ENCODE results near the gene EIF3L.

EIF3L gene

GRCh38 chr22:37832022-37832857 is 17.0 kb upstream of the EIF3L start:
- H3K9me3 ChIP-seq (ENCODE audit: control insufficient read depth, insufficient read depth, low read length) = no peaks in the 10 kb centered on the region
- no peak overlapping the region for H3K27ac ChIP-seq (ENCODE audit: low read depth, low read length)
- no peaks in the 10 kb centered on the region for H3K4me1 ChIP-seq (ENCODE audit: control insufficient read depth, insufficient read depth, low read length)
- H3K4me3 ChIP-seq (ENCODE audit: low read depth, low read length) = no peak overlapping the region
- no peak overlapping the region for H3K9ac ChIP-seq (ENCODE audit: low read depth, low read length)
- H3K27me3 ChIP-seq (ENCODE audit: control insufficient read depth, insufficient read depth, low read length) = no peaks in the 10 kb centered on the region
- H3K36me3 ChIP-seq (ENCODE audit: control insufficient read depth, insufficient read depth, low read length) = peaks cover 43% of the 10 kb centered on the region

- H3K4me3 ChIP-seq (ENCODE audit: low read depth, low read length) = no peak overlapping the region
- no peaks in the 10 kb centered on the region for H3K9me3 ChIP-seq (ENCODE audit: control insufficient read depth, insufficient read depth, low read length)
- no peaks in the 10 kb centered on the region for H3K27me3 ChIP-seq (ENCODE audit: control insufficient read depth, insufficient read depth, low read length)
- peaks cover 15% of the 10 kb centered on the region for H3K36me3 ChIP-seq (ENCODE audit: control insufficient read depth, insufficient read depth, low read length)
- no peak overlapping the region for H3K27ac ChIP-seq (ENCODE audit: low read depth, low read length)
- no peak overlapping the region for H3K9ac ChIP-seq (ENCODE audit: low read depth, low read length)
- H3K4me1 ChIP-seq (ENCODE audit: control insufficient read depth, insufficient read depth, low read length) = no peaks in the 10 kb centered on the region
These were observed 7.0 kb upstream of the EIF3L start for GRCh38 chr22:37842015-37842793.

GRCh38 chr22:37843741-37844089 is 5.5 kb upstream of the EIF3L start:
- peaks cover 5% of the 10 kb centered on the region for H3K36me3 ChIP-seq (ENCODE audit: control insufficient read depth, insufficient read depth, low read length)
- no peaks in the 10 kb centered on the region for H3K9me3 ChIP-seq (ENCODE audit: control insufficient read depth, insufficient read depth, low read length)
- no peaks in the 10 kb centered on the region for H3K4me1 ChIP-seq (ENCODE audit: control insufficient read depth, insufficient read depth, low read length)
- H3K27me3 ChIP-seq (ENCODE audit: control insufficient read depth, insufficient read depth, low read length) = no peaks in the 10 kb centered on the region
- H3K9ac ChIP-seq (ENCODE audit: low read depth, low read length) = no peak overlapping the region; the same call in 1 of the 2 replicates
- H3K4me3 ChIP-seq (ENCODE audit: low read depth, low read length) = peak overlapping the region; percentile 70
- peak overlapping the region; percentile 73 for H3K27ac ChIP-seq (ENCODE audit: low read depth, low read length)

GRCh38 chr22:37844904-37845329 is 4.3 kb upstream of the EIF3L start:
- Histone ChIP-seq H3K4me1 (ENCODE audit: control insufficient read depth, insufficient read depth, low read length) (no peaks in the 10 kb centered on the region), H3K27ac (ENCODE audit: low read depth, low read length) (no peak overlapping the region), H3K9ac (ENCODE audit: low read depth, low read length) (no peak overlapping the region), H3K27me3 (ENCODE audit: control insufficient read depth, insufficient read depth, low read length) (no peaks in the 10 kb centered on the region), H3K36me3 (ENCODE audit: control insufficient read depth, insufficient read depth, low read length) (no peaks in the 10 kb centered on the region), H3K9me3 (ENCODE audit: control insufficient read depth, insufficient read depth, low read length) (no peaks in the 10 kb centered on the region), H3K4me3 (ENCODE audit: low read depth, low read length) (peak overlapping the region; percentile 70)

- Histone ChIP-seq H3K9ac (ENCODE audit: low read depth, low read length) (no peak overlapping the region), H3K4me1 (ENCODE audit: control insufficient read depth, insufficient read depth, low read length) (no peaks in the 10 kb centered on the region), H3K4me3 (ENCODE audit: low read depth, low read length) (no peak overlapping the region), H3K9me3 (ENCODE audit: control insufficient read depth, insufficient read depth, low read length) (no peaks in the 10 kb centered on the region), H3K27ac (ENCODE audit: low read depth, low read length) (no peak overlapping the region), H3K36me3 (ENCODE audit: control insufficient read depth, insufficient read depth, low read length) (peaks cover 10% of the 10 kb centered on the region), H3K27me3 (ENCODE audit: control insufficient read depth, insufficient read depth, low read length) (no peaks in the 10 kb centered on the region)
These were observed 2.8 kb upstream of the EIF3L start for GRCh38 chr22:37846433-37846832.

GRCh38 chr22:37848587-37849088 is 581 bp upstream of the EIF3L start:
- H3K36me3 ChIP-seq (ENCODE audit: control insufficient read depth, insufficient read depth, low read length) = peaks cover 32% of the 10 kb centered on the region
- no peaks in the 10 kb centered on the region for H3K9me3 ChIP-seq (ENCODE audit: control insufficient read depth, insufficient read depth, low read length)
- H3K27me3 ChIP-seq (ENCODE audit: control insufficient read depth, insufficient read depth, low read length) = no peaks in the 10 kb centered on the region
- H3K4me1 ChIP-seq (ENCODE audit: control insufficient read depth, insufficient read depth, low read length) = no peaks in the 10 kb centered on the region
- H3K9ac ChIP-seq (ENCODE audit: low read depth, low read length) = peak overlapping the region; percentile 91
- peak overlapping the region; percentile 95 for H3K4me3 ChIP-seq (ENCODE audit: low read depth, low read length)
- peak overlapping the region; percentile 87 for H3K27ac ChIP-seq (ENCODE audit: low read depth, low read length)

GRCh38 chr22:37850801-37851200 is 1.6 kb downstream of the EIF3L start:
- H3K4me1 ChIP-seq (ENCODE audit: control insufficient read depth, insufficient read depth, low read length) = no peaks in the 10 kb centered on the region
- H3K27ac ChIP-seq (ENCODE audit: low read depth, low read length) = no peak overlapping the region
- H3K9ac ChIP-seq (ENCODE audit: low read depth, low read length) = no peak overlapping the region
- H3K36me3 ChIP-seq (ENCODE audit: control insufficient read depth, insufficient read depth, low read length) = peaks cover 54% of the 10 kb centered on the region
- H3K27me3 ChIP-seq (ENCODE audit: control insufficient read depth, insufficient read depth, low read length) = no peaks in the 10 kb centered on the region
- H3K9me3 ChIP-seq (ENCODE audit: control insufficient read depth, insufficient read depth, low read length) = no peaks in the 10 kb centered on the region
- 0 out of 2 replicates have a peak overlapping the region, but pooled peaks have one; percentile 9 for H3K4me3 ChIP-seq (ENCODE audit: low read depth, low read length)

GRCh38 chr22:37852418-37852817 is 3.2 kb downstream of the EIF3L start:
- H3K36me3 ChIP-seq (ENCODE audit: control insufficient read depth, insufficient read depth, low read length) = peaks cover 67% of the 10 kb centered on the region
- H3K4me1 ChIP-seq (ENCODE audit: control insufficient read depth, insufficient read depth, low read length) = no peaks in the 10 kb centered on the region
- no peak overlapping the region for H3K27ac ChIP-seq (ENCODE audit: low read depth, low read length)
- H3K9me3 ChIP-seq (ENCODE audit: control insufficient read depth, insufficient read depth, low read length) = no peaks in the 10 kb centered on the region
- no peak overlapping the region for H3K9ac ChIP-seq (ENCODE audit: low read depth, low read length)
- H3K4me3 ChIP-seq (ENCODE audit: low read depth, low read length) = no peak overlapping the region
- no peaks in the 10 kb centered on the region for H3K27me3 ChIP-seq (ENCODE audit: control insufficient read depth, insufficient read depth, low read length)

- Histone ChIP-seq H3K36me3 (ENCODE audit: control insufficient read depth, insufficient read depth, low read length) (peaks cover 89% of the 10 kb centered on the region), H3K4me1 (ENCODE audit: control insufficient read depth, insufficient read depth, low read length) (no peaks in the 10 kb centered on the region), H3K4me3 (ENCODE audit: low read depth, low read length) (no peak overlapping the region), H3K27ac (ENCODE audit: low read depth, low read length) (no peak overlapping the region), H3K27me3 (ENCODE audit: control insufficient read depth, insufficient read depth, low read length) (no peaks in the 10 kb centered on the region), H3K9ac (ENCODE audit: low read depth, low read length) (no peak overlapping the region), H3K9me3 (ENCODE audit: control insufficient read depth, insufficient read depth, low read length) (no peaks in the 10 kb centered on the region)
These were observed 5.7 kb downstream of the EIF3L start for GRCh38 chr22:37854946-37855345.

GRCh38 chr22:37855462-37855861 is 6.2 kb downstream of the EIF3L start:
- H3K9me3 ChIP-seq (ENCODE audit: control insufficient read depth, insufficient read depth, low read length) = no peaks in the 10 kb centered on the region
- peaks cover 94% of the 10 kb centered on the region for H3K36me3 ChIP-seq (ENCODE audit: control insufficient read depth, insufficient read depth, low read length)
- no peak overlapping the region for H3K27ac ChIP-seq (ENCODE audit: low read depth, low read length)
- no peaks in the 10 kb centered on the region for H3K27me3 ChIP-seq (ENCODE audit: control insufficient read depth, insufficient read depth, low read length)
- H3K4me1 ChIP-seq (ENCODE audit: control insufficient read depth, insufficient read depth, low read length) = no peaks in the 10 kb centered on the region
- H3K4me3 ChIP-seq (ENCODE audit: low read depth, low read length) = no peak overlapping the region
- no peak overlapping the region for H3K9ac ChIP-seq (ENCODE audit: low read depth, low read length)
